DMS153 treated with DMSO at 0.1 percent for 48 hours (cell line): ENCODE data around the gene RPL18A.

Experiments
- DNase-seq: peaks from one replicate; lab custom pipeline; 2025; ENCODE audit not compliant: unreplicated experiment; lab: John Stamatoyannopoulos, UW

Gene RPL18A

GRCh38 chr19:17908244-17908643 is 48.5 kb downstream of the RPL18A start:
- DNase-seq: no peak

DNA sequence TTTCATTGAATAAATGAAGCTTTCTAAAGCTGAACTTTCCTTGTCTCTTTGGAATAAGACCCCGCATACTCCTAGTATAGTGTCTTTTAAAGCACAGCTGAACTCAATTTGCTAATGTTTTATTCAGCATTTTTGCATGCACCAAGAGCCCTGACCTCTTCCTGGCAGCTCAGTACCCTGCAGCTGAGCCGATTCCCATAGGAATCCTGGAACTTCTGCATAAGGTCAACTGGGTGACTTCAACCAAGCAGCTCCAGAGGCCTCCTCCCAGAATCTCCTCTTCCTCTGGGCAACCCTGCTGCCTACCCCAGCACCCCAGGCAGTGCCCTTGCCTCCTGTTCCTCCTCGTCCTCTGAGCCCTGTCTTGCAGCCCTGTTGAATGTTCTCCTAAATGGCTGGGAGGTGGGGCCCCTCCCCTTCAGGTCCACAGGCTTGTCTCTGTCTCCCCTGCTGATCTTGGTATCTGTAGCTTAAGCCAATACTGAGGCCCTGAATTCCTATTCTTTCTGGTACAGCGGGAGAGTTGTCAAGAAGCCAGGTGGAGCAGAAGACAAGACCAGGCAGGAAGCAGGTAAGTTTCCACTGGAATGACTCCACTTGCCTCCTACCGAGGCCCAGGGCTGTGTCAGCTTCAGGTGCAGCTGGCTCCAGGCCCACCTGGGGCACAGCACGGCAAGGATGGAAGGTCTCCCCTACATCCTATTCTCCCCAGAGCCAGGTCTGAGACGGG is 49.5 kb downstream of the RPL18A start:
- DNase-seq: no peak

- DNase-seq: no peak
Observed at GRCh38 chr19:17910791-17911360, 51.2 kb downstream of the RPL18A start.
